Right lobe of liver (tissue), 6 donors: ENCODE data around the gene FGF8. TPM values are rescaled to one million over a fixed set of nuclear protein-coding genes. Genes with fewer than 3 reads are reported as not detected.

Source experiments
- ATAC-seq, 4 donors: fragments of 200-7000 bp; cut with Tn5 transposase; one replicate each; pipeline ENCODE4 v1.9.1; 2020; ENCODE audit warnings: mild to moderate bottlenecking in 4 of 4, moderate library complexity in 4 of 4
- DNase-seq, 3 donors: peaks; one replicate each; pipeline ENCODE4 v3.0.0-alpha.2; 2020
- H3K27ac ChIP-seq, 3 donors: fragments of 200-600 bp; one replicate each; pipeline ENCODE4 v1.8.0; 2022
- H3K27me3 ChIP-seq, 2 donors: fragments of 200-600 bp; one replicate each; pipeline ENCODE4 v1.8.0; 2022
- H3K36me3 ChIP-seq, 4 donors: fragments of 200-600 bp; sonication (generic) in 1 of 4; one replicate each; pipeline versions ENCODE4 v1.5.1 to v1.8.0; 2017 to 2022; ENCODE audit warnings: control low read depth in 1 of 4
- H3K4me1 ChIP-seq, 4 donors: fragments of 200-600 bp; sonication (generic) in 1 of 4; one replicate each; pipeline versions ENCODE4 v1.5.1 to v1.8.0; 2017 to 2022; ENCODE audit warnings: control low read depth in 1 of 4
- H3K4me3 ChIP-seq, 3 donors: fragments of 200-600 bp; one replicate each; pipeline ENCODE4 v1.8.0; 2022
- H3K9me3 ChIP-seq, 4 donors: fragments of 200-600 bp; sonication (generic) in 1 of 4; one replicate each; pipeline versions ENCODE4 v1.5.1 to v1.8.0; 2017 to 2022; ENCODE audit warnings: control low read depth in 1 of 4
- POLR2A ChIP-seq: fragments of 450-650 bp; IDR thresholded peaks from one replicate; pipeline ENCODE4 v1.6.1; 2017; ENCODE audit warnings: antibody characterized with exemption, mild to moderate bottlenecking
- WGBS: methylation state at CpG from one replicate; pipeline ENCODE4 v1.1.6; 2018; ENCODE audit warnings: low coverage, low lambda C conversion rate; ENCODE audit not compliant: insufficient coverage; ENCODE audit errors: missing lambda C conversion rate; 5-methylcytosine and 5-hydroxymethylcytosine counted together
- intact Hi-C, 2 donors: fragments of 100-400 bp; cut with DNase I; formaldehyde crosslinking; loops; one replicate each; pipeline versions ENCODE4 v1.11.2 to v1.14.1; 2022
- total RNA-seq, 6 experiments: library from RNA; depleted of rRNA in 2 of 6; stranded (reverse); fragments of >200 nt in 2 of 6; fragmentation: NEBNext Ultra II Directional in 3 of 6; extraction: Animal tissue kit (Norgen Biotek cat#: 25700) in 3 of 6; gene quantifications; one replicate each; pipeline versions ENCODE4 v1.1.0 to v1.2.4, GENCODE V29; 2016 to 2023
- TF ChIP-seq, protein P1 (sequence below), 4 donors: fragments of 200-600 bp in 3 of 4; fragments of 450-650 bp in 1 of 4; IDR thresholded peaks; one replicate each; pipeline versions ENCODE4 v1.5.1 to v1.8.0; 2016 to 2022; ENCODE audit warnings: antibody characterized with exemption in 4 of 4, mild to moderate bottlenecking in 2 of 4
- donor health status: DM: no; HTN: yes; CAD: no.
- donor health status: DM: no; HTN: no; CAD: no.
- donor health status: DM: no; HTN: no; CAD: no.
- donor health status: DM: no; HTN: yes; CAD: no.
- donor health status: DM: no; HTN: yes; CAD: no.

FGF8 gene
- total RNA-seq, 6 experiments from 2014 or later, result not detected

DNA sequence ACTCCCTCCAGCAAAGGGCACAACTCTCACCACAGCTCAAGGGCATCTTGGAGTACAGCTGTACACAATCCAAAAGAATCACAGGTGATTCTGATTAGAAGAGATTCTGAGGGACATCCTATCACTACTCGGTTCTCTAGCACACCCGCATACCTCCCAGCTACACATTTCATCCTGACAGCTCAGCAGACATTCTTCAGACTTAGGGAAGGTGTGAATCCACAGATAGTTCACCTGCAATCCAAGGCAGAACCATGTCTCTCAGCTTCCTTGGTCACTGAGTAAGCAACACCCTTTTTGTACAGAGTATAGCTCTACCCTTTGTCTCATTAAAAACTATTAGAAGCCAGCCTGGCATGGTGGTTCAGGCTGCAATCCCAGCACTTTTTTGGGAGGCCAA, 54.1 kb downstream of the FGF8 start:
- H3K9me3 ChIP-seq, result no peaks in the 10 kb centered on the region
- H3K27ac ChIP-seq, result no peak overlapping the region
- no peak for ATAC-seq
- no peaks in the 10 kb centered on the region for H3K4me1 ChIP-seq
- TF ChIP-seq, protein P1, sequence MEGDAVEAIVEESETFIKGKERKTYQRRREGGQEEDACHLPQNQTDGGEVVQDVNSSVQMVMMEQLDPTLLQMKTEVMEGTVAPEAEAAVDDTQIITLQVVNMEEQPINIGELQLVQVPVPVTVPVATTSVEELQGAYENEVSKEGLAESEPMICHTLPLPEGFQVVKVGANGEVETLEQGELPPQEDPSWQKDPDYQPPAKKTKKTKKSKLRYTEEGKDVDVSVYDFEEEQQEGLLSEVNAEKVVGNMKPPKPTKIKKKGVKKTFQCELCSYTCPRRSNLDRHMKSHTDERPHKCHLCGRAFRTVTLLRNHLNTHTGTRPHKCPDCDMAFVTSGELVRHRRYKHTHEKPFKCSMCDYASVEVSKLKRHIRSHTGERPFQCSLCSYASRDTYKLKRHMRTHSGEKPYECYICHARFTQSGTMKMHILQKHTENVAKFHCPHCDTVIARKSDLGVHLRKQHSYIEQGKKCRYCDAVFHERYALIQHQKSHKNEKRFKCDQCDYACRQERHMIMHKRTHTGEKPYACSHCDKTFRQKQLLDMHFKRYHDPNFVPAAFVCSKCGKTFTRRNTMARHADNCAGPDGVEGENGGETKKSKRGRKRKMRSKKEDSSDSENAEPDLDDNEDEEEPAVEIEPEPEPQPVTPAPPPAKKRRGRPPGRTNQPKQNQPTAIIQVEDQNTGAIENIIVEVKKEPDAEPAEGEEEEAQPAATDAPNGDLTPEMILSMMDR (IDR thresholded peaks at IDR 0.05), result no peak
- TF ChIP-seq POLR2A, result no peak
- no peaks in the 10 kb centered on the region for H3K27me3 ChIP-seq
- intact Hi-C loops, result no loop called here
- no peak for DNase-seq
- 67% methylated on average over 1 of the region's 2 CpGs for WGBS
- no peaks in the 10 kb centered on the region for H3K36me3 ChIP-seq
- no peak overlapping the region for H3K4me3 ChIP-seq

DNA sequence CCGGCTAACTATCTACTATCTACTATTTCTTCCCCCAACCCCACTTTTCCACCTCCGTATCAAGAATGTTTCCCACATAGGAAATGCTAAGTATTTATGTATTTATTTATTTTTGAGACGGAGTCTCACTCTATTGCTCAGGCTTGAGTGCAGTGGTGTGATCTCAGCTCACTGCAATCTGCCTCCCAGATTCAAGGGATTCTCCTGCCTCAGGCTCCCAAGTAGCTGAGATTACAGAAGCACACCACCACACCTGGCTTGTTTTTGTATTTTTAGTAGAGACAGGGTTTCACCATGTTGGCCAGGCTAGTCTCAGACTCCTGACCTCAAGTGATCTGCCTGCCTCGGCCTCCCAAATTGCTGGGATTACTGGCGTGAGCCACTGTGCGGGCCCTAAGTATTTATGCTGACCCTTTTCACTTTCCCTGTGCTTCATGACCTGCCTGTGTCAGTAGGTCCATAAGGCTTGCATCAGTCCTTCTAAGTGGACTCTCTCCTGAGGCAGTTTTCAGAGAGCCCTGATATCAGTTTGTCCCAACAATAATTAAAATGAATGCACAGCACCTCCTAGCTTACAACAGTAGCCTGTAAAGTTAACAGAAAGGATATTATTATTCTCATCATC, 55.2 kb downstream of the FGF8 start:
- ATAC-seq, result no peak
- intact Hi-C loops, result no loop called here
- Histone ChIP-seq H3K4me3 (no peak overlapping the region), H3K4me1 (no peaks in the 10 kb centered on the region), H3K36me3 (no peaks in the 10 kb centered on the region), H3K27ac (no peak overlapping the region), H3K9me3 (no peaks in the 10 kb centered on the region), H3K27me3 (no peaks in the 10 kb centered on the region)
- 85% methylated on average over 6 of the region's 6 CpGs for WGBS
- TF ChIP-seq, protein P1 (IDR thresholded peaks at IDR 0.05), result no peak
- no peak for TF ChIP-seq POLR2A
- DNase-seq, result no peak

Other genes starting within 250 kb of the FGF8 start
- gene POLL, start 187.9 kb downstream of the FGF8 start, total RNA-seq, result 10 to 100 TPM in 4 of 6 experiments, 1 to 10 TPM in 2; 8.4 to 15.5 (median 13.2) TPM
- gene DPCD, start 187.8 kb downstream of the FGF8 start, total RNA-seq, result 1 to 10 TPM; 2.2 to 4.3 (median 3.5) TPM
- 10 to 100 TPM; 15.1 to 29.5 (median 25.6) TPM for gene FBXW4, start 80.9 kb downstream of the FGF8 start, total RNA-seq
- 10 to 100 TPM in 3 of 6 experiments, 1 to 10 TPM in 3; 4.7 to 31.8 (median 8.6) TPM for gene NPM3, start 7.3 kb upstream of the FGF8 start, total RNA-seq
- gene OGA, start 42.3 kb upstream of the FGF8 start, total RNA-seq, result 10 to 100 TPM; 34.7 to 52.2 (median 36.7) TPM
- 1 to 10 TPM in 5 of 6 experiments, under 1 TPM in 1; 0.53 to 1.9 (median 1.1) TPM for gene KCNIP2, start 67.7 kb upstream of the FGF8 start, total RNA-seq